Small intestine (tissue), 7 donors: ENCODE results near the gene ANKRD42. TPM values are rescaled to one million over a fixed set of nuclear protein-coding genes. Genes with fewer than 3 reads are reported as not detected.
A peak's percentile ranks its signal among the peaks of the same experiment; 100 is the strongest.

Experiments used
- DNase-seq, 2 donors: peaks; one replicate each; pipeline versions ENCODE4 v3.0.0 to v3.0.0-alpha.2; 2013
- FAIRE-seq: peaks from 2 replicates; lab custom pipeline; 2012; peaks lifted over from hg19 to GRCh38; lab: Jason Lieb, UNC
- H3K27ac ChIP-seq, 3 donors: one replicate each; pipeline ENCODE4 v1.5.1; 2013; ENCODE audit warnings: low read length in 2 of 3, mild to moderate bottlenecking in 2 of 3, control low read depth in 1 of 3, inconsistent platforms in 1 of 3, low read depth in 1 of 3, moderate library complexity in 1 of 3
- H3K27me3 ChIP-seq, 3 donors: one replicate each; pipeline ENCODE4 v1.6.1; 2013; ENCODE audit warnings: low read length in 3 of 3, inconsistent platforms in 1 of 3; ENCODE audit not compliant: control insufficient read depth in 3 of 3, insufficient read depth in 3 of 3
- H3K36me3 ChIP-seq, 3 donors: one replicate each; pipeline ENCODE4 v1.6.1; 2013; ENCODE audit warnings: low read length in 3 of 3, inconsistent platforms in 1 of 3, low read depth in 1 of 3, mild to moderate bottlenecking in 1 of 3, moderate library complexity in 1 of 3; ENCODE audit not compliant: control insufficient read depth in 3 of 3, insufficient read depth in 2 of 3
- H3K4me1 ChIP-seq, 3 donors: one replicate each; pipeline ENCODE4 v1.6.1; 2013; ENCODE audit warnings: low read length in 2 of 3, inconsistent platforms in 1 of 3, low read depth in 1 of 3, mild to moderate bottlenecking in 1 of 3, moderate library complexity in 1 of 3; ENCODE audit not compliant: control insufficient read depth in 3 of 3, insufficient read depth in 2 of 3
- H3K4me3 ChIP-seq, 3 donors: one replicate each; pipeline ENCODE4 v1.5.1; 2013; ENCODE audit warnings: low read length in 3 of 3, control low read depth in 1 of 3, inconsistent platforms in 1 of 3, low read depth in 1 of 3, mild to moderate bottlenecking in 1 of 3, moderate library complexity in 1 of 3
- H3K9me3 ChIP-seq, 2 donors: one replicate each; pipeline ENCODE4 v1.6.1; 2013; ENCODE audit warnings: low read depth in 1 of 2, low read length in 1 of 2; ENCODE audit not compliant: control insufficient read depth in 2 of 2, insufficient read depth in 1 of 2
- WGBS, 3 donors: extraction: QIAGEN DNeasy Blood & Tissue Kit; methylation state at CpG; one replicate each; pipeline ENCODE4 v1.1.7; 2013; 5-methylcytosine and 5-hydroxymethylcytosine counted together
- polyA plus RNA-seq, 4 donors: library from polyadenylated mRNA; stranded (reverse) in 3 of 4; unstranded in 1 of 4; fragments of 200-250 nt in 3 of 4; fragments of 120-200 nt in 1 of 4; gene quantifications; one replicate each; pipeline versions ENCODE4 v1.2.1 to v1.2.3, GENCODE V29; 2013
- donor health status: healthy with polysubstance abuse.
- donor health status: control.
- donor health status: control.
- donor health status: Bipolar disorder and iron deficiency.
- donor health status: healthy.

The ANKRD42 gene
- polyA plus RNA-seq, 4 donors = 4.3 to 9.1 (median 5.2) TPM

- 48 to 55% (median 52%) methylated on average over 7 of the region's 7 CpGs for WGBS, 3 donors
- no peak overlapping the region for H3K4me3 ChIP-seq
- H3K36me3 ChIP-seq = no peaks in the 10 kb centered on the region
- no peak for FAIRE-seq
- DNase-seq = peak; percentile 63 to 75
- no peaks in the 10 kb centered on the region for H3K4me1 ChIP-seq
- H3K27me3 ChIP-seq = peaks cover 0 to 4% (median 0%) of the 10 kb centered on the region in 3 donors
- no peak overlapping the region for H3K27ac ChIP-seq
- H3K9me3 ChIP-seq = no peaks in the 10 kb centered on the region
These were observed 99.4 kb downstream of the ANKRD42 start for GRCh38 chr11:83292709-83293456.

GRCh38 chr11:83293457-83293774 lies 99.9 kb downstream of the ANKRD42 start:
- Histone ChIP-seq H3K27me3 (peaks cover 0 to 4% (median 0%) of the 10 kb centered on the region in 3 donors), H3K4me1 (no peaks in the 10 kb centered on the region), H3K4me3 (no peak overlapping the region), H3K27ac (no peak overlapping the region), H3K9me3 (no peaks in the 10 kb centered on the region), H3K36me3 (no peaks in the 10 kb centered on the region)
- 75 to 89% (median 80%) methylated on average over 4 of the region's 4 CpGs for WGBS, 3 donors
- DNase-seq (no peak), FAIRE-seq (no peak)

GRCh38 chr11:83294208-83294607 lies 100.7 kb downstream of the ANKRD42 start:
- WGBS, 3 donors = 88 to 94% (median 94%) methylated on average over 4 of the region's 4 CpGs
- Histone ChIP-seq H3K27me3 (peaks cover 0 to 4% (median 0%) of the 10 kb centered on the region in 3 donors), H3K9me3 (no peaks in the 10 kb centered on the region), H3K36me3 (no peaks in the 10 kb centered on the region), H3K4me1 (no peaks in the 10 kb centered on the region), H3K27ac (no peak overlapping the region), H3K4me3 (no peak overlapping the region)
- DNase-seq (no peak), FAIRE-seq (no peak)

Other genes starting within 250 kb of the ANKRD42 start
- 10 to 100 TPM in 2 of 4 donors, 1 to 10 TPM in 2; 3.2 to 15.9 (median 8.9) TPM for gene RAB30, start 121.8 kb upstream of the ANKRD42 start, polyA plus RNA-seq
- 10 to 100 TPM; 13.8 to 65.0 (median 21.1) TPM for gene PCF11, start 36.6 kb upstream of the ANKRD42 start, polyA plus RNA-seq
- gene CCDC90B, start 92.7 kb downstream of the ANKRD42 start, polyA plus RNA-seq = 10 to 100 TPM; 35.5 to 60.4 (median 45.2) TPM